Retinal pigment epithelial cell (primary cell): Measurements from ENCODE around the gene BPIFB1.

ENCODE experiments used
- DNase-seq: peaks from one replicate; pipeline ENCODE4 v3.0.0-alpha.2; 2010; ENCODE audit warnings: low read depth
- H3K4me3 ChIP-seq: 2 replicates; pipeline ENCODE4 v1.5.1; 2011; ENCODE audit warnings: mild to moderate bottlenecking, low read length, control low read depth, moderate library complexity
- CTCF ChIP-seq: conservative IDR thresholded peaks from 2 replicates; pipeline ENCODE4 v1.5.1; 2011; ENCODE audit warnings: low read depth, low read length, control low read depth, inconsistent platforms

Gene BPIFB1

DNA sequence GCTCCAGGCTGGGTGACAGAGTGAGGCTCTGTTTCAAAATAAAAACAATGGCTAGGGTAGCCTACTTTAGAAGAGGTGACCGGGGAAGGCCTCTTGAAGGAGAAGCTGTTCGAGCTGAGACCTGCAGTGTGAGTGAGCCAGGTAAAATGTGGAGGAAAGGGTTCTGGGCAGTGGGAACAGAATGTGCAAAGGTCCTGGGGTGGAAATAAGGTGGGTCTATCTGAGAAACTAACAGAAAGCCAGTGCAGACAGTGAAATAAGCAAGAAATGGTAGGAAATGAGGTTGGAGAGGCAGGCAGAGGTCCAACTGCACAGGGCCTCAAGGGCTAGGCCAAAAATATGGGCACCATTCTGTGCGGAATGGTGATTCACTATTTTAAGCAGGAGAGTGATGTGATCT lies 53.4 kb downstream of the BPIFB1 start:
- H3K4me3 ChIP-seq, result no peak overlapping the region
- TF ChIP-seq CTCF, result no peak
- no peak for DNase-seq

DNA sequence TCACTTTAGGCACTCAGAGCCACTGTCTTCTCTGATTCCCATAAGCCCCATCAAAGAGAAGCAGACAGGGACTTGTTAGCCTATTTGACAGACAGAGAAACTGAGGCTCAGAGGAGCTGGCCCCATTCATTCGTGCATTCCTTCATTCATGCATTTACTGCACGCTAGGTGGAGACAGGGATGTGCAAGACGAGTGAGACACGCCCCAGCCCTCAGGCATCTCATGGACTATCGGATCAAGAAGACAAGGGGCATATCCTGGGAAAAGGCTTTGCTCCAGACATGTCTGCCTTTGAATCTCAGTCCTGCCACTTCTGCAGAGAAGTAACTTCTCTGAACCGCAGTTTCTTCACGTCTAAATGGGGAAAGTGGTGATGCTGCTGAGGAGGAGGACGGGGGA lies 54.1 kb downstream of the BPIFB1 start:
- H3K4me3 ChIP-seq, result no peak overlapping the region
- TF ChIP-seq CTCF, result no peak
- no peak for DNase-seq

- no peak for DNase-seq
- no peak for TF ChIP-seq CTCF
- H3K4me3 ChIP-seq, result no peak overlapping the region
These were observed 54.6 kb downstream of the BPIFB1 start for GRCh38 chr20:33337531-33338165.

GRCh38 chr20:33338467-33339258 lies 55.6 kb downstream of the BPIFB1 start:
- no peak for TF ChIP-seq CTCF
- DNase-seq, result no peak
- H3K4me3 ChIP-seq, result no peak overlapping the region

DNA sequence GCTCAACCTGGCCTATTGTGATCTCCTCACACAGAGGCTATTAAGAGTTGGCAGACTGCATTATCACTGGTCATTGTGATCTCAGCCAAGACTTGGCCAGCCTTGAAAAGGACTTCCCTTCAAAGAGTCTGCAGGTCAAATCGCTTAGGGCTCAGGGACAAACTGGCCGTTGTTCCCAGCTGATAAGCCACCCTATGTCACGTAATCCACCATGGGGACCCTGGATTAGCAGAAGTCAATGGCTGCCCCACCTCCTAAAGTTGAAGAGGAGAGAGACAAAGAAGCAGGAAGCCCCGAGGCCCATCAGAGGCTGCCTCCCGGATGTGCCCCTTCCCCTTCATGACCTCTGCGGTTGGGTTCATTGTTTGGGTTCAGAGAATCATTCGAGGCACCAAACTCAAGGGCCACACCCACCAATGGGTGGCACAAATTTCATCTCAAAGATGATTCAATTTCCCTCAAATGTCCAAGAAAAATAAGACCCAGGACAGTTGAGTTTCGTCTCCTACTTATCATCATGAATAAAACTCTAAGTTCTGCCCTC lies 56.6 kb downstream of the BPIFB1 start:
- TF ChIP-seq CTCF, result no peak
- no peak overlapping the region for H3K4me3 ChIP-seq
- DNase-seq, result no peak

DNA sequence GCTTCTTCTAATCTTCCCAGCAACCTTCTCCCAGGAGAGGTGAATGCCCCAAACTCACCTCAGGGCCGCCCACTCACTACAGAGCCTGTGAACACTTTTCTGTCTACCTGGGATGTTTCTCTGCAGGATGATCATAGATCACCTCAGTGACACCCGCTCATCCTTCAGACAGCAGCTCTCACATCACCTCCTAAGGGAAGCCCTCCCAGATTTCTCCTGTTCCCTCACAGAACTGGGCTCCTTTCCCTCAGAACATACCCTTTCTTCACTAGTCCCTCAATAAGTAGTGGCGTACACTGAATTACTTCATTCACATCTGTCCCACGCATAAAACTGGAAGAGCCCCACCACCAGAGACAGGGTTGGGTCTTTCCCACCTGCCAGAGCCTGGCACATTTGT lies 60.5 kb downstream of the BPIFB1 start:
- no peak for TF ChIP-seq CTCF
- no peak for DNase-seq
- H3K4me3 ChIP-seq, result no peak overlapping the region

- TF ChIP-seq CTCF, result no peak
- DNase-seq, result no peak
- no peak overlapping the region for H3K4me3 ChIP-seq
These were observed 62.3 kb downstream of the BPIFB1 start for GRCh38 chr20:33345342-33345741.
